ENCODE results near the gene PAPOLG. TPM values are rescaled to one million over a fixed set of nuclear protein-coding genes. Genes with fewer than 3 reads are reported as not detected.

The PAPOLG gene
- total and polyA plus RNA-seq, 9 donors: 8.0 to 18.4 (median 15.5) TPM

DNA sequence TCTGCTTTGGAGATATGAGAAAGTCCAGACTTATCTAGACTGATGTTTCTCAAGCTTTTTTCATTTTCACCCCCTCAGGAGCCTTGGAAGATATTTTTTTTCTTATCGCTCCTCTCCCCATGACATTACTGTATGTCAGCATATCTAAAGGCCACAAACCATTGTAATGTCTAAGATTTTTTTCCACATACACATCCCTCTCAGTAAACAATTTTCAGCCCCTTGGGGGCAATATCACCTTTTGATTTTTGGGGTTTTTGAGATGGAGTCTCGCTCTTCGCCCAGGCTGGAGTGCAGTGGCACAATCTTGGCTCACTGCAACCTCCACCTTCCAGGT lies 65.0 kb downstream of the PAPOLG start:
- H3K4me1 ChIP-seq (ENCODE audit: insufficient read depth): no peaks in the 10 kb centered on the region
- no peaks in the 10 kb centered on the region for H3K36me3 ChIP-seq

DNA sequence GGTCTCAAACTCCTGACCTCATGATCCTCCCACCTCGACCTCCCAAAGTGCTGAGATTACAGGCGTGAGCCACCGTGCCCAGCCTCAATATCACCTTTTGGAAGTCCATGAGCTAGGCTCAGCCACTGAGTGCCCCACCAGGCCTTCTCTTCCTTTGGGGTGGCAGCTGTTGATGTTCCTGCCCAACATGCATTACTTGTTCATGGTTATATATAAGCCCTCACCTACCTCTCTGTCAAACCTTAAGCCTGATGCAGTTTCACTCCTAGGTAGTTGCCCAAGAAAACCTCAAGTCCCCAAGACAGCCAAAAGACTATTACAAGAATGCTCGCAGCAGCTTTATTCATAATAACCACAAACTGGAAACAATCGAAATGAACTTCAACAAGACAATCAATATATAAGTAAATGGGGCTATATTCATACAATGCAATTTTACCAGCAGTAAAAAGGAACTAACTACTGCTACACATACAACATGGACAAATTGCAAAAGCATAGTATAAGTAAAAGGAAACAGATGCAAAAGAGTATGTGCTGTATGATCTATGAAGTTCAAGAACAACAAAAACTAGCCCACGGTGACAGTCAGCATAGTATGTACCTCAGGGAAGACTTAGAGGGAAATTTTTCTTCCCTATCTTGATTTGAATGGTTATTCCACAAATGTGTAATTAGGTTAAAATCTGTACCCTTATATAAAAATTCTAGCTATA lies 65.7 kb downstream of the PAPOLG start:
- TF ChIP-seq EP300 (IDR thresholded peaks at IDR 0.05) (no peak), POLR2A (IDR thresholded peaks at IDR 0.05) (no peak)
- TF ChIP-seq, protein P1, sequence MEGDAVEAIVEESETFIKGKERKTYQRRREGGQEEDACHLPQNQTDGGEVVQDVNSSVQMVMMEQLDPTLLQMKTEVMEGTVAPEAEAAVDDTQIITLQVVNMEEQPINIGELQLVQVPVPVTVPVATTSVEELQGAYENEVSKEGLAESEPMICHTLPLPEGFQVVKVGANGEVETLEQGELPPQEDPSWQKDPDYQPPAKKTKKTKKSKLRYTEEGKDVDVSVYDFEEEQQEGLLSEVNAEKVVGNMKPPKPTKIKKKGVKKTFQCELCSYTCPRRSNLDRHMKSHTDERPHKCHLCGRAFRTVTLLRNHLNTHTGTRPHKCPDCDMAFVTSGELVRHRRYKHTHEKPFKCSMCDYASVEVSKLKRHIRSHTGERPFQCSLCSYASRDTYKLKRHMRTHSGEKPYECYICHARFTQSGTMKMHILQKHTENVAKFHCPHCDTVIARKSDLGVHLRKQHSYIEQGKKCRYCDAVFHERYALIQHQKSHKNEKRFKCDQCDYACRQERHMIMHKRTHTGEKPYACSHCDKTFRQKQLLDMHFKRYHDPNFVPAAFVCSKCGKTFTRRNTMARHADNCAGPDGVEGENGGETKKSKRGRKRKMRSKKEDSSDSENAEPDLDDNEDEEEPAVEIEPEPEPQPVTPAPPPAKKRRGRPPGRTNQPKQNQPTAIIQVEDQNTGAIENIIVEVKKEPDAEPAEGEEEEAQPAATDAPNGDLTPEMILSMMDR (IDR thresholded peaks at IDR 0.05): no peak
- no peak for DNase-seq
- Histone ChIP-seq H3K27ac (no peak overlapping the region), H3K27me3 (no peaks in the 10 kb centered on the region), H3K4me3 (no peak overlapping the region), H3K36me3 (no peaks in the 10 kb centered on the region), H3K9me3 (no peaks in the 10 kb centered on the region), H3K4me1 (ENCODE audit: insufficient read depth) (no peaks in the 10 kb centered on the region)
- intact Hi-C loops (cut with DNase I): no loop called here
- WGBS, 3 donors: 80 to 90% (median 87%) methylated on average over 6 of the region's 6 CpGs

More for the DNA sequence above, 65.0 kb downstream of the PAPOLG start:
- intact Hi-C loops (cut with DNase I): no loop called here
- DNase-seq: no peak
- Histone ChIP-seq H3K27me3 (no peaks in the 10 kb centered on the region), H3K9me3 (no peaks in the 10 kb centered on the region), H3K27ac (no peak overlapping the region), H3K4me3 (no peak overlapping the region)
- TF ChIP-seq EP300 (IDR thresholded peaks at IDR 0.05) (no peak), POLR2A (IDR thresholded peaks at IDR 0.05) (no peak)
- TF ChIP-seq, protein P1 (IDR thresholded peaks at IDR 0.05): no peak
- WGBS, 3 donors: 93 to 96% (median 95%) methylated on average over 3 of the region's 3 CpGs

DNA sequence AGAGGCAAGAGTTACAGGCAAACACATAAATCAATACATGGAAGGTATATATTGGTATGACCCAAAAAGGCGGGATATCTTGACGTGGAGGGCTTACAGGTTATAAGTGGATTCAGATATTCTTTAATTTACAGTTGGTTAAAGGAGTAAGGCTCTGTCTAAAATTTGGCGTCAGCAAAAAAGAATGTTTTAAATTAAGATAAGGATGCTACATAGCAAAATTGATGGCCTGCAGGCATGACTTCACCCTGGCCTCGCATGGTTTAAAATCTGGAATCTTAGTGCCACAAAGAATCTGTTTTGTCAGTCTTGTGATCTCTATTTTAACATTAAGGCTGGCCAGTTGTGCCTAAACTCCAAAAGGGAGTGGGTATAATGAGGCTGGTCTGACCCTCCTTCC lies 66.9 kb downstream of the PAPOLG start:
- DNase-seq: no peak
- no peak for TF ChIP-seq EP300 (IDR thresholded peaks at IDR 0.05)
- Histone ChIP-seq H3K27ac (no peak overlapping the region), H3K9me3 (no peaks in the 10 kb centered on the region), H3K4me1 (ENCODE audit: insufficient read depth) (no peaks in the 10 kb centered on the region), H3K4me3 (no peak overlapping the region), H3K27me3 (no peaks in the 10 kb centered on the region), H3K36me3 (no peaks in the 10 kb centered on the region)
- WGBS, 3 donors: 48 to 64% (median 62%) methylated on average over 4 of the region's 4 CpGs
- intact Hi-C loops (cut with DNase I): no loop called here

DNA sequence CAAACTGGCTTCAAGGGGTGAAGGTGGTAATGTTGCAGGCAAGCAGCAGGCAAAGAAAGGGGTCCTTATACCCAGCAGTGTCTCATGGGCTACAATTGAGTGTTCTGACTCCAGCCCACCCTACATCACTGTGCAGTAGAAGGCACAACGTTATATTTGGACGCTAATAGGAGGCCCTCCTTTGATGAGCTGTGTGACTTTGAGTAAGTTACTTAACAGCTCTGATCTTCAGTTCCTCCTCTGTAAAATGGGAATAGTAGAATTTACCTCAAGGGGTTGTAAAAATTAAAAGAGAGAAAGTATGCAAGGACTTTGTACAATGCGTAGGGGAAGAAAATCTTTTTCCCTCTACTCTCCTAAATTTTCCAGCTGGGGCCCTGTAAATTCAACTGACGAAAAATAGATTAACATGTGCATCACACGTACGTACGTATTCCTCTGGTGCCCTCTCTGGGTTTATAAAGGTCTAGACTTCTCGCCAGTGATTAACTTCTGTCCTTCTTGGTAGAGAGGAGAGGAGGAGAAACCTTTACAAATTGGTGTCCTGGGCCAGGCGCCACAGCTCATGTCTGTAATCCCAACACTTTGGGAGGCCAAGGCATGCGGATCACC lies 67.7 kb downstream of the PAPOLG start:
- no peak for DNase-seq
- TF ChIP-seq, protein P1 (IDR thresholded peaks at IDR 0.05): no peak
- no peak for TF ChIP-seq EP300 (IDR thresholded peaks at IDR 0.05)
- no peak for TF ChIP-seq POLR2A (IDR thresholded peaks at IDR 0.05)
- Histone ChIP-seq H3K36me3 (no peaks in the 10 kb centered on the region), H3K27ac (no peak overlapping the region), H3K27me3 (no peaks in the 10 kb centered on the region), H3K4me1 (ENCODE audit: insufficient read depth) (no peaks in the 10 kb centered on the region), H3K4me3 (no peak overlapping the region), H3K9me3 (no peaks in the 10 kb centered on the region)
- intact Hi-C loops (cut with DNase I): no loop called here
- 85 to 90% (median 87%) methylated on average over 10 of the region's 10 CpGs for WGBS, 3 donors

DNA sequence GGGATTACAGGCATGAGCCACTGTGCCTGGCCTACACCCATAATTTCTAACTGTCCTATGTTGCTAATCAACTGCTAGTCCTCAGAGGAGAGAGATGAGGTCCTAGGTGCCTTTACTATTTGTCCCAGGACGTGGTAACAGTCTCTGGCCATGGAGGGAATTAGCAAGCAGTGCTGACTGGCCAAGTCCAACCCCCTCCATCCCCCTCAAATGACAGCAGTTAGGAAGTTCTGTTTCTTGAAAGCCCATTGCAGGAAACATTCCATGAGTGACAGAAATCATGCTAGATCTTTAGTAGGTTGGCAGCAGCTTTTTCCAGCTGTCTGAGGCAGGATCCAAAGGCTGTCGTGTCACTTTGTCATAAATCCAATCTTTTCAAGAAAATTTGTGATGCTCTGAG lies 69.6 kb downstream of the PAPOLG start:
- no peak overlapping the region for H3K27ac ChIP-seq
- TF ChIP-seq POLR2A (IDR thresholded peaks at IDR 0.05) (no peak), EP300 (IDR thresholded peaks at IDR 0.05) (no peak)
- TF ChIP-seq, protein P1 (IDR thresholded peaks at IDR 0.05): no peak
- no peaks in the 10 kb centered on the region for H3K4me1 ChIP-seq (ENCODE audit: insufficient read depth)
- DNase-seq: no peak
- 56 to 60% (median 57%) methylated on average over 2 of the region's 2 CpGs for WGBS, 3 donors
- no peaks in the 10 kb centered on the region for H3K9me3 ChIP-seq
- no peaks in the 10 kb centered on the region for H3K27me3 ChIP-seq
- no peaks in the 10 kb centered on the region for H3K36me3 ChIP-seq
- no peak overlapping the region for H3K4me3 ChIP-seq
- intact Hi-C loops (cut with DNase I): no loop called here
